GM21360 (cell line): ENCODE results near the gene PLCG2.
"Not testable (repeated sequence)": the region's sequence is repeated elsewhere in the genome, so short reads cannot be mapped to it uniquely, and the experiment has no call there.

Source experiments
- ATAC-seq: cut with Tn5 transposase; IDR thresholded peaks from one replicate; pipeline ENCODE4 v1.9.1; 2021; ENCODE audit warnings: mild to moderate bottlenecking, moderate library complexity; ENCODE audit not compliant: unreplicated experiment

PLCG2 gene

GRCh38 chr16:81752876-81753227, 26.2 kb upstream of the PLCG2 start:
- no peak for ATAC-seq

- no peak for ATAC-seq
Observed at GRCh38 chr16:81754858-81755257, 24.2 kb upstream of the PLCG2 start.

- no peak for ATAC-seq
Observed at GRCh38 chr16:81755915-81756614, 23.0 kb upstream of the PLCG2 start.

- no peak for ATAC-seq
Observed at GRCh38 chr16:81756615-81757356, 22.3 kb upstream of the PLCG2 start.

GRCh38 chr16:81758376-81758775, 20.7 kb upstream of the PLCG2 start:
- ATAC-seq = no peak

- ATAC-seq = not testable (repeated sequence)
Observed at GRCh38 chr16:81762322-81762721, 16.8 kb upstream of the PLCG2 start.

- ATAC-seq = no peak
Observed at GRCh38 chr16:81765111-81765919, 13.8 kb upstream of the PLCG2 start.

- no peak for ATAC-seq
Observed at GRCh38 chr16:81765969-81766368, 13.1 kb upstream of the PLCG2 start.

GRCh38 chr16:81767987-81768592, 11.0 kb upstream of the PLCG2 start:
- no peak for ATAC-seq

GRCh38 chr16:81770008-81770407, 9.1 kb upstream of the PLCG2 start:
- no peak for ATAC-seq

GRCh38 chr16:81774348-81774747, 4.7 kb upstream of the PLCG2 start:
- no peak for ATAC-seq

GRCh38 chr16:81775570-81775969, 3.5 kb upstream of the PLCG2 start:
- no peak for ATAC-seq

GRCh38 chr16:81778231-81778630, 860 bp upstream of the PLCG2 start:
- no peak for ATAC-seq

- no peak for ATAC-seq
Observed at GRCh38 chr16:81779536-81780320, 637 bp downstream of the PLCG2 start.

GRCh38 chr16:81780350-81780749, 1.3 kb downstream of the PLCG2 start:
- no peak for ATAC-seq

GRCh38 chr16:81782236-81782635, 3.1 kb downstream of the PLCG2 start:
- no peak for ATAC-seq

GRCh38 chr16:81784072-81784795, 5.1 kb downstream of the PLCG2 start:
- ATAC-seq = no peak

GRCh38 chr16:81785138-81785924, 6.2 kb downstream of the PLCG2 start:
- no peak for ATAC-seq

GRCh38 chr16:81786321-81786720, 7.2 kb downstream of the PLCG2 start:
- ATAC-seq = no peak
